GM18526 (cell line): ENCODE results near the gene CXCL6.

Source experiments
- POLR2A ChIP-seq: IDR thresholded peaks from 3 replicates; pipeline ENCODE4 v1.6.1; 2011; ENCODE audit not compliant: insufficient read length; ENCODE audit errors: extremely low read depth

CXCL6 gene

GRCh38 chr4:73853718-73854473 is 17.4 kb downstream of the CXCL6 start:
- no peak for TF ChIP-seq POLR2A

GRCh38 chr4:73855406-73855805 is 18.9 kb downstream of the CXCL6 start:
- TF ChIP-seq POLR2A, result no peak

GRCh38 chr4:73856518-73856917 is 20.0 kb downstream of the CXCL6 start:
- TF ChIP-seq POLR2A, result no peak

GRCh38 chr4:73859614-73860088 is 23.2 kb downstream of the CXCL6 start:
- no peak for TF ChIP-seq POLR2A

GRCh38 chr4:73860181-73860580 is 23.7 kb downstream of the CXCL6 start:
- TF ChIP-seq POLR2A, result no peak

- no peak for TF ChIP-seq POLR2A
These were observed 24.4 kb downstream of the CXCL6 start for GRCh38 chr4:73860917-73861316.

- TF ChIP-seq POLR2A, result no peak
These were observed 25.8 kb downstream of the CXCL6 start for GRCh38 chr4:73862322-73862721.

GRCh38 chr4:73864365-73864764 is 27.9 kb downstream of the CXCL6 start:
- TF ChIP-seq POLR2A, result no peak

- no peak for TF ChIP-seq POLR2A
These were observed 28.5 kb downstream of the CXCL6 start for GRCh38 chr4:73864961-73865360.

- TF ChIP-seq POLR2A, result no peak
These were observed 29.1 kb downstream of the CXCL6 start for GRCh38 chr4:73865431-73866096.

GRCh38 chr4:73866246-73866645 is 29.8 kb downstream of the CXCL6 start:
- no peak for TF ChIP-seq POLR2A

GRCh38 chr4:73867783-73868182 is 31.3 kb downstream of the CXCL6 start:
- no peak for TF ChIP-seq POLR2A

- no peak for TF ChIP-seq POLR2A
These were observed 32.0 kb downstream of the CXCL6 start for GRCh38 chr4:73868206-73869129.

GRCh38 chr4:73869130-73870055 is 32.9 kb downstream of the CXCL6 start, which contains the start of gene CXCL1:
TSS of gene CXCL1 (plus strand) at chr4:73869393. CDS start at chr4:73869471, 78 bp downstream.
- TF ChIP-seq POLR2A, result no peak

- no peak for TF ChIP-seq POLR2A
These were observed 33.8 kb downstream of the CXCL6 start for GRCh38 chr4:73870260-73870659.

GRCh38 chr4:73870768-73871167 is 34.3 kb downstream of the CXCL6 start:
- TF ChIP-seq POLR2A, result no peak
